ENCODE results near the gene KLK15.

KLK15 gene

DNA sequence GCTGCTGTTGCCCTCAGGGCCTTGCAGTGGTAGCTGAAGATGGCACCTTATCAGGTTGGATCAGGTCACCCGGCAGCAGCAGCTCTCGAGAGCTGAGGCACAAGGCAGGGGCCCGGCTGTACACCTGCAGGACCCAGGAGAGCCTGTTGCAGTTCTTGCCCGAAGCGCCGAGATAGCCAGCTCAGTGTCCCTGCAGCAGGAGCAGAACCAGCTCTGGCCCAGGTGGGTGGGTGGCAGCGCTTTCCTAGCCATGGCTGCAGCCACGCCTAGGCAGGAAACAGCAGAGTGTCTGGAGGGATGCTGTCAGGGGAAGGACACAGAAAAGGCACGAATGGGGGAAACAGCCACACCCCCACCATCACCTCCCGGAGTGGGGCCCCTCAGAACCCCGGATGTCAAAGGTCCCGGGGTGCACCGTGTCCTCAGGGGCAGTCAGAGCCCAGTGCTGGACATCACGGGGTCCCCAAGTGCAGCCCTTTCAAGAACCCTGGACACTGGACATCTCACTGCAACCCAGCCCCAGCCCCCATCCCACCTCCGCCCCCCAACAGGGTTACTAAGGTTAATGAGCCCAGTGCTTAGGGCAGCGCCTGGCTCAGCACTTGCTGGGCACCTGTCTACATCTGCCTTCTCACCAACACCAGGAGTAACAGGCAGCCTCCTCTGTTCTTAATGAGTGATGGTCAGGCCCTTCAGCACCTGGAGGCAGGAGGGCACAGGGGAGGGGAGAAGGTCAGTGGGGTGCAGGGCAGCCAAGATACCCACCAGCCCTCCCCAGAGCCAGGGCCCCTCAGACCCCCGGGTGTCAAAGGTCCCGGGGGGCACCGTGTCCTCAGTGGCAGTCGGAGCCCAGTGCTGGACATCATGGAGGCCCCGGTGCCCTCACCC, 34.5 kb downstream of the KLK15 start:
- CTCF ChIA-PET, result interaction anchor here (0.8 kb wide), 1 partner anchor 243 kb away, joined by 5 read pairs; no protein-coding TSS in a partner anchor
- POLR2A ChIA-PET, result interaction anchor here (1.5 kb wide), 1 partner anchor 56 kb away, joined by 3 read pairs; the partner anchor contains the start of gene KLK3
- DNase-seq (ENCODE audit: extremely low spot score), result no peak
- TF ChIP-seq LEF1 (IDR thresholded peaks at IDR 0.05; ENCODE audit: borderline replicate concordance) (no peak), BHLHE40 (IDR thresholded peaks at IDR 0.05; ENCODE audit: borderline replicate concordance) (no peak), ARNT (IDR thresholded peaks at IDR 0.05) (no peak), NFRKB (IDR thresholded peaks at IDR 0.05) (no peak), CTBP1 (IDR thresholded peaks at IDR 0.05; ENCODE audit: borderline replicate concordance) (no peak), FOXA1 (IDR thresholded peaks at IDR 0.05) (no peak)
- TF ChIP-seq, protein P1, sequence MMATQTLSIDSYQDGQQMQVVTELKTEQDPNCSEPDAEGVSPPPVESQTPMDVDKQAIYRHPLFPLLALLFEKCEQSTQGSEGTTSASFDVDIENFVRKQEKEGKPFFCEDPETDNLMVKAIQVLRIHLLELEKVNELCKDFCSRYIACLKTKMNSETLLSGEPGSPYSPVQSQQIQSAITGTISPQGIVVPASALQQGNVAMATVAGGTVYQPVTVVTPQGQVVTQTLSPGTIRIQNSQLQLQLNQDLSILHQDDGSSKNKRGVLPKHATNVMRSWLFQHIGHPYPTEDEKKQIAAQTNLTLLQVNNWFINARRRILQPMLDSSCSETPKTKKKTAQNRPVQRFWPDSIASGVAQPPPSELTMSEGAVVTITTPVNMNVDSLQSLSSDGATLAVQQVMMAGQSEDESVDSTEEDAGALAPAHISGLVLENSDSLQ (IDR thresholded peaks at IDR 0.05), result no peak

DNA sequence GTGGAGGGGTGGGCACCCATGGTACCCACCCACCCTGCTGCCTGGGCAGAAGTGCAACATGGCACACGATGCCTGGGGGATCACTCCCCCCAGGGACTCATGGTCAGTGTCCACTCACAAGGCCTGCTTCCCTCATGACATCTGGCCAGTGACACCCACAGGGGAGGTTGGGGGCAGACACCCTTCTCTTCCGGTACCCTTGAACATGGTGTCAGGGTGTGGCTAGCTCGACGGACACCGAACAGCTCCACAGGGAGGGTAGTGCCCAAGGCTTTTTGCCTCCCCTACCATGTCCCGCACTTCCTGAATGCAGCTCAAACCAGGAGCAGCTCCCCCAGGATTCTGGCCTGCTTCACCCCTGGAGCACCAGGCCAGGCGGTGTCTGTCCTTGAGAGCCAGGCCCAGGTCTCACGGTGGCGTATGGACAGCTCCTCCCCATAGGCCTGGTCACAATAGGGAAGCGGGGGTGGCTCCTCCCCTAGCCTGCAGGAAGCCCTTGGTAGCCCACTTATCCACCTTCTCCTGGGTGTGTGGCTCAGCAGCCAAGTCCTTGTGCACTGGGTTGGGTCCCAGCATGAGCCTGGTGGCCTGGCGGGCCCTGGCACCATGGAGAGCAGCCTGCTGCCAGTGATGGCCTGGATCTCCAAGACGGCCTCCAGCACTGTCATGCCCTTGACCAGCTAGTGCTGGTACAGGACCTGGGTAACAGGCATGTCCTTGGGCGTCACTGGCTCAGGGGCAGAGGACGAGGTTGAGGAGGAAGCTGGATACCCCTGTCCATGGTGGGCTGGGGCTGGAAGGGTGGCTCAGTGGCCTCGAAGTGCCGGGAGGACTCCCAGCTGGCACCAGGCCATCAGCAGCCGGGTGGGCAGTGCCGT, 35.4 kb downstream of the KLK15 start:
- no peak for TF ChIP-seq FOXA1 (IDR thresholded peaks at IDR 0.05)
- no peak for TF ChIP-seq ELF4 (IDR thresholded peaks at IDR 0.05)
- TF ChIP-seq, protein P1 (IDR thresholded peaks at IDR 0.05), result no peak
- TF ChIP-seq FOXM1 (IDR thresholded peaks at IDR 0.05; ENCODE audit: borderline replicate concordance), result no peak
- TF ChIP-seq HDGF (IDR thresholded peaks at IDR 0.05; ENCODE audit: borderline replicate concordance), result no peak
- TF ChIP-seq ZNF384 (IDR thresholded peaks at IDR 0.05), result no peak
- no peak for TF ChIP-seq SP1 (IDR thresholded peaks at IDR 0.05)
- TF ChIP-seq TARDBP (IDR thresholded peaks at IDR 0.05), result no peak
- TF ChIP-seq CTBP1 (IDR thresholded peaks at IDR 0.05; ENCODE audit: borderline replicate concordance), result no peak
- no peak for TF ChIP-seq NFRKB (IDR thresholded peaks at IDR 0.05)
- no peak for TF ChIP-seq FOXK2 (IDR thresholded peaks at IDR 0.05)
- no peak for TF ChIP-seq LEF1 (IDR thresholded peaks at IDR 0.05; ENCODE audit: borderline replicate concordance)
- TF ChIP-seq ARNT (IDR thresholded peaks at IDR 0.05), result no peak
- POLR2A ChIA-PET, result interaction anchor here (1.5 kb wide), 1 partner anchor 57 kb away, joined by 3 read pairs; the partner anchor contains the start of gene KLK3
- DNase-seq (ENCODE audit: extremely low spot score), result no peak
- CTCF ChIA-PET, result interaction anchor here (0.8 kb wide), 1 partner anchor 242 kb away, joined by 5 read pairs; no protein-coding TSS in a partner anchor

DNA sequence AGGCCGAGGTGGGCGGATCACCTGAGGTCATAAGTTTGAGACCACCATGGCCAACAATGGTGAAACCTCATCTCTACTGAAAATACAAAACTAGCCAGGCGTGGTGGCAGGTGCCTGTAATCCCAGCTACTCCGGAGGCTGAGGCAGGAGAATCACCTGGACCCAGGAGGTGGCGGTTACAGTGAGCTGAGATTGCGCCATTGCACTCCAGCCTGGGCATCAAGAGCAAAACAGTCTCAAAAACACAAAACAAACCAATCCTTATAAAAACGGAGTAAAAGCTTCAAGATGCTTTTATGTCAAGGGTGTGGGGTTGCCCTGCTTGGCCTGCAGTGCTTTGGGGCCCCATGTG, 36.0 kb downstream of the KLK15 start:
- DNase-seq (ENCODE audit: extremely low spot score), result no peak
- ChIA-PET CTCF (no interaction called here), POLR2A (interaction anchor here (1.5 kb wide), 1 partner anchor 57 kb away, joined by 3 read pairs; the partner anchor contains the start of gene KLK3)
- TF ChIP-seq NFRKB (IDR thresholded peaks at IDR 0.05) (no peak), CTBP1 (IDR thresholded peaks at IDR 0.05; ENCODE audit: borderline replicate concordance) (no peak), TARDBP (IDR thresholded peaks at IDR 0.05) (no peak), LEF1 (IDR thresholded peaks at IDR 0.05; ENCODE audit: borderline replicate concordance) (no peak), L3MBTL2 (conservative IDR thresholded peaks at IDR 0.05) (no peak), SUZ12 (IDR thresholded peaks at IDR 0.05) (no peak), ARNT (IDR thresholded peaks at IDR 0.05) (no peak), BHLHE40 (IDR thresholded peaks at IDR 0.05; ENCODE audit: borderline replicate concordance) (no peak)

DNA sequence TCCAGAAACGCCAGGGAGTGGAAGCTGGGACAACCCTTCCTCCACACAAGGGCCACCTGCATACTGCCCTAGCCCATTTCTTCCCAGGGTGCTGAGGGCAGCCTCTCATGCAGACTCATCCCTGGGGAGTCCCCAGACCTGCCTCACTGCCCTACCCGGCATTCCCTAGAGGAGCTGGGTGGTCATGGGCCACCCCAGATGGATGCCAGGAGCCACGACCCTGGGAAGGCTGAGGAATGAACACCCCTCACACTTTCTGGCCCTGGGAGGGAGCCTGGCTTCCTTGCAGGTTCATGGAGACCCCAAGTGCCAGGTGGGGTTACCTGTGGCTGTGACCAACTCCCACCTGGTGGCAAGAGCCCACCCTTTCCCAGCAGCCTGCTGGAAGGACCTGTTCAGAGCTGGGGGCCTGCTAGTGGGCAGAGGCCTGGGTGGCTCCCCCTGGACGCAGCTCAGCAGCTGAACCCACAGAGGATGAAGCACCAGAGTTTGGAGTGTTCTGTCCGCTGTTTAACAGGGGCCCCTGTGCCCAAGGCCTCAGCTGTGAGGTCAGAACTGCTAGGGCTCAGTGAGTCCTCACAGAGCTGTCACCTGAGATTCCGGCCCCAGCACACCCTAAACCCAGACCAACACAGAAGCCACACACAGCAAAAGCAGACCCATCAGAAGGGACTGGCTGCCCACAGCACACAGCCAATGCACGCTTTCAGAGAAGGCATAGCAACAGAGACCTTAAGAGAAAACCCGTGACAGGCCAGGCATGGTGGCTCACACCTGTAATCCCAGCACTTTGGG, 36.5 kb downstream of the KLK15 start:
- no peak for DNase-seq (ENCODE audit: extremely low spot score)
- CTCF ChIA-PET, result interaction anchor here (0.7 to 1.5 kb wide), 6 partner anchors 8 to 220 kb away, joined by 3 to 5 read pairs (median 3); no protein-coding TSS in a partner anchor
- TF ChIP-seq ARNT (IDR thresholded peaks at IDR 0.05) (no peak), SP1 (IDR thresholded peaks at IDR 0.05) (no peak), SUZ12 (IDR thresholded peaks at IDR 0.05) (no peak), BHLHE40 (IDR thresholded peaks at IDR 0.05; ENCODE audit: borderline replicate concordance) (no peak), ZNF384 (IDR thresholded peaks at IDR 0.05) (no peak)
- POLR2A ChIA-PET, result interaction anchor here (1.0 to 4.8 kb wide), 5 partner anchors 7 to 125 kb away, joined by 3 to 46 read pairs (median 5); partner anchors contain the start of gene KLK3

DNA sequence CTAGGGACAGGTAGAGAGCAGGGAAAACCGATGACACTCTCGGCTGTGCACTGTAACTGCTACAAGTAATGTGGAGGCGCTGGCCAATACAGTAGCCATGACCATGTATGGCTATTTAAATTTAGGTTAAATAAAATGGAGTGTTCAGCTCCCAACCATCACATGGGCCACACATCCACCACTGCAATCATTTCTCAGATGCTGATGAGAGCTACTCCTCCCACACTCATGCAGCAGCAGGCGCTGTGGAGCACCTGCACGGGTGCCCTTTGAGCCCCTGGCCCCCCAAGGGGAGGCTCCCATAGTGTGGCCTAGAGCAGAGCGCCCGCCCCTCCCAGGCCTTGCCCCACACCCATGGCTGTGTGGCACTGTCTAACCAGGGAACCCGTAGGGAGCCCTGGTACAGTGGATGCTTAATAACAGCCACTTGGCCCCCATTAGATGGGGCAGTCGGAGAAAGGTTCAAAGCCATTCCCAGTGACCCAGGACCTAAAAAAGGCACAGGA, 37.2 kb downstream of the KLK15 start:
- ChIA-PET CTCF (interaction anchor here (0.7 to 1.5 kb wide), 8 partner anchors 9 to 628 kb away, joined by 3 to 5 read pairs (median 3); no protein-coding TSS in a partner anchor), POLR2A (interaction anchor here (1.0 to 4.8 kb wide), 8 partner anchors 8 to 125 kb away, joined by 3 to 46 read pairs (median 5); partner anchors contain the start of gene KLK3)
- TF ChIP-seq BHLHE40 (IDR thresholded peaks at IDR 0.05; ENCODE audit: borderline replicate concordance) (no peak), LEF1 (IDR thresholded peaks at IDR 0.05; ENCODE audit: borderline replicate concordance) (no peak), ZNF384 (IDR thresholded peaks at IDR 0.05) (no peak), NFRKB (IDR thresholded peaks at IDR 0.05) (no peak), FOXM1 (IDR thresholded peaks at IDR 0.05; ENCODE audit: borderline replicate concordance) (no peak), ARNT (IDR thresholded peaks at IDR 0.05) (no peak), TARDBP (IDR thresholded peaks at IDR 0.05) (no peak), FOXK2 (IDR thresholded peaks at IDR 0.05) (no peak), L3MBTL2 (conservative IDR thresholded peaks at IDR 0.05) (no peak)

More for the DNA sequence above, 37.2 kb downstream of the KLK15 start:
- DNase-seq (ENCODE audit: extremely low spot score), result no peak

All from HEK293T (cell line).